ENCODE measurements around the gene GAGE13.
"Not testable (repeated sequence)": the region's sequence is repeated elsewhere in the genome, so short reads cannot be mapped to it uniquely, and the experiment has no call there.

GAGE13 gene

GRCh38 chrX:49341449-49341848 lies 10.1 kb downstream of the GAGE13 start:
- DNase-seq = not testable (repeated sequence)

GRCh38 chrX:49344496-49345175 lies 13.3 kb downstream of the GAGE13 start:
- DNase-seq = not testable (repeated sequence)

- DNase-seq = not testable (repeated sequence)
These were observed 14.0 kb downstream of the GAGE13 start for GRCh38 chrX:49345402-49345801.

GRCh38 chrX:49346150-49346549 lies 14.8 kb downstream of the GAGE13 start:
- DNase-seq = not testable (repeated sequence)
